NB4 (cell line): ENCODE results near the gene SENP8.
A peak's percentile ranks its signal among the peaks of the same experiment; 100 is the strongest.

Experiments
- DNase-seq: peaks from one replicate; pipeline ENCODE4 v3.0.0; 2010; ENCODE audit warnings: low read depth
- H3K4me3 ChIP-seq: one replicate; pipeline ENCODE4 v1.5.1; 2011; ENCODE audit warnings: mild to moderate bottlenecking, low read depth, low read length, moderate library complexity
- CTCF ChIP-seq: IDR thresholded peaks from one replicate; pipeline ENCODE4 v1.5.1; 2012; ENCODE audit warnings: low read depth, low read length
- MAX ChIP-seq: IDR thresholded peaks from 2 replicates; pipeline ENCODE4 v1.6.1; 2011; ENCODE audit warnings: low read depth, low read length
- MYC ChIP-seq: IDR thresholded peaks from 2 replicates; pipeline ENCODE4 v1.6.1; 2011; ENCODE audit warnings: low read depth, low read length
- POLR2A ChIP-seq: IDR thresholded peaks from 2 replicates; pipeline ENCODE4 v1.6.1; 2011; ENCODE audit warnings: mild to moderate bottlenecking; ENCODE audit not compliant: insufficient read length; ENCODE audit errors: extremely low read depth

SENP8 gene

GRCh38 chr15:72156928-72157327 is 38.7 kb downstream of the SENP8 start:
- no peak for TF ChIP-seq MYC
- TF ChIP-seq POLR2A = no peak
- TF ChIP-seq MAX = no peak
- no peak for TF ChIP-seq CTCF
- peak; percentile 35 for DNase-seq
- no peak overlapping the region for H3K4me3 ChIP-seq

- H3K4me3 ChIP-seq = no peak overlapping the region
- no peak for DNase-seq
- TF ChIP-seq POLR2A (no peak), CTCF (no peak), MAX (no peak), MYC (no peak)
Observed at GRCh38 chr15:72160696-72161245, 42.6 kb downstream of the SENP8 start.

- TF ChIP-seq MYC (no peak), MAX (no peak), POLR2A (no peak), CTCF (no peak)
- no peak for DNase-seq
- H3K4me3 ChIP-seq = no peak overlapping the region
Observed at GRCh38 chr15:72161361-72162132, 43.3 kb downstream of the SENP8 start.

GRCh38 chr15:72162569-72162968 is 44.4 kb downstream of the SENP8 start:
- TF ChIP-seq MYC (no peak), MAX (no peak), CTCF (no peak), POLR2A (no peak)
- no peak for DNase-seq
- H3K4me3 ChIP-seq = no peak overlapping the region

GRCh38 chr15:72163719-72164118 is 45.5 kb downstream of the SENP8 start:
- DNase-seq = no peak
- no peak for TF ChIP-seq POLR2A
- TF ChIP-seq MAX = no peak
- TF ChIP-seq MYC = no peak
- no peak for TF ChIP-seq CTCF
- H3K4me3 ChIP-seq = no peak overlapping the region
